Embryonic facial prominence (tissue), 1 donor: Measurements from ENCODE around the gene WDR70.
"Not testable (repeated sequence)": the region's sequence is repeated elsewhere in the genome, so short reads cannot be mapped to it uniquely, and the experiment has no call there.

Source experiments
- DNase-seq: peaks from one replicate; pipeline ENCODE4 v3.0.0-alpha.2; 2016; ENCODE audit errors: extremely low spot score

WDR70 gene

GRCh38 chr5:37517686-37518085, 138.6 kb downstream of the WDR70 start:
- no peak for DNase-seq

- DNase-seq: not testable (repeated sequence)
These were observed 139.2 kb downstream of the WDR70 start for GRCh38 chr5:37518356-37518755.

GRCh38 chr5:37519304-37519703, 140.2 kb downstream of the WDR70 start:
- no peak for DNase-seq

GRCh38 chr5:37519807-37520206, 140.7 kb downstream of the WDR70 start:
- no peak for DNase-seq

- no peak for DNase-seq
These were observed 141.7 kb downstream of the WDR70 start for GRCh38 chr5:37520811-37521210.

- no peak for DNase-seq
These were observed 154.0 kb downstream of the WDR70 start for GRCh38 chr5:37532976-37533740.

- no peak for DNase-seq
These were observed 154.7 kb downstream of the WDR70 start for GRCh38 chr5:37533851-37534250.

GRCh38 chr5:37539459-37539858, 160.3 kb downstream of the WDR70 start:
- no peak for DNase-seq

- no peak for DNase-seq
These were observed 164.1 kb downstream of the WDR70 start for GRCh38 chr5:37543216-37543615.

GRCh38 chr5:37549411-37549810, 170.3 kb downstream of the WDR70 start:
- no peak for DNase-seq

- DNase-seq: no peak
These were observed 173.0 kb downstream of the WDR70 start for GRCh38 chr5:37552161-37552560.

GRCh38 chr5:37552770-37553719, 173.9 kb downstream of the WDR70 start:
- no peak for DNase-seq

GRCh38 chr5:37553720-37554404, 174.7 kb downstream of the WDR70 start:
- DNase-seq: no peak

GRCh38 chr5:37554405-37554739, 175.3 kb downstream of the WDR70 start:
- no peak for DNase-seq

GRCh38 chr5:37554938-37555337, 175.8 kb downstream of the WDR70 start:
- DNase-seq: no peak

- DNase-seq: no peak
These were observed 178.7 kb downstream of the WDR70 start for GRCh38 chr5:37557734-37558293.

GRCh38 chr5:37565062-37565670, 186.0 kb downstream of the WDR70 start:
- DNase-seq: no peak

GRCh38 chr5:37567566-37567965, 188.4 kb downstream of the WDR70 start:
- no peak for DNase-seq

- DNase-seq: no peak
These were observed 189.1 kb downstream of the WDR70 start for GRCh38 chr5:37568018-37568753.

- no peak for DNase-seq
These were observed 189.8 kb downstream of the WDR70 start for GRCh38 chr5:37568893-37569292.

GRCh38 chr5:37569466-37569865, 190.3 kb downstream of the WDR70 start:
- no peak for DNase-seq
